ENCODE data around the gene C15orf39.
"Not testable (repeated sequence)": the region's sequence is repeated elsewhere in the genome, so short reads cannot be mapped to it uniquely, and the experiment has no call there.

C15orf39 gene

DNA sequence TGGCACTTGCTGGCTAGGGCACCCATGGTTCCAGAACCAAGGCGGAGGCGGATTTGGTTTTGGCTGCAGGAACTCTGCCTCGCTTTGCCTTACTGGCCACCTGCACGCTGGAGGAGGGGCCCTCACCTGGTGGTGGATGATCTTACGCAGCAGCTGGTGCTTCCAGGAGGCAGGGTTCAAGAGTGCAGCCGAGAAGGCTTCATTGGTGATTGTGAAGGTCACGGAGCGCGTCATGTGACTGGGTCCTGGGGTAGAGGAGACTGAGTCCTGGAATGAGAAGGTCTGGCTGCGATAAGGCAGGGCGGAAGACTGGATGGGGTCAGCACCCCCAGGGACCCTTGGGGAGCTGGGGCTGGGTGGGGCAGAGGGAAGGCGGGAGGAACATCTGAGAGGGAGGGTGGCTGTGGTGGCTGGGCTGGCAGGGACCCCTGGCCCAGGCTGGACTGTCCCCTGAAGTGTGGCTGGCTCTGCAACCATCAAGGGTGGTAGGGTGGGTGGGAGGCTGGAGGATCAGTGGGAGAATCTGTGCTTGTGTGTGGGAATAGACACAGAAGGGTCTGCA is 30.7 kb downstream of the C15orf39 start:
- DNase-seq: no peak

DNA sequence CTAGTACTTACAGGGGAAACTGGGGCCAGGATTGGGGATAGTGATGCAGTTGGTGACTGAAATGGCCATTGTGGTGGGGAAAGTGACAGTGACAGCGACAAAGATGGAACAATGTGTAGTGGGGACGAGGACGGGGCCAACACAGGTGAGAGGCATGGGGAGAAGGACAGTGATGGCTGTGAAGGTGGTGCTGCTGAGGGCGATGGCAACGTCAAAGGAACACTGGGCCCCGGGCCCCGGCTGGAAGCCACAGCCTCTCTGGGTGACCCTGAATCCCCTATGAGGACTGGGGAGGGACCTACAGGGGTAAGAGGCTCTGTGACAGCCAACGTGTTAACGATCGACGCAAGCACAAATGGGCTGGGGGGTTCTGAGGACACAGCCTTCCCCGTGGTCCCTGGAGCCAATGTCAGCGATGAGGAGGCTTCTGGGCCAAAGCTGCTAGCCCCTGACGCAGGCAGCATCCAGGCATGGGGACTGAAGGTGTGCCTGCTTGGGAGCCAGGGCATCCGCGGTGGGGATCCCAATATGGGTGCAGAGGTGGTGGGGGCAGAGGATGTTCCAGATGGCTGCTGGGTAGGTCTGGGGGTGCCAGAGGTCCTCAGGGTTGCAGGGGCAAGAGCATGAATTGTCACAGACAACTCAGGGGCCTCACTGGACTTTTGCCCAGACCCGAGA is 31.3 kb downstream of the C15orf39 start:
- no peak for DNase-seq

DNA sequence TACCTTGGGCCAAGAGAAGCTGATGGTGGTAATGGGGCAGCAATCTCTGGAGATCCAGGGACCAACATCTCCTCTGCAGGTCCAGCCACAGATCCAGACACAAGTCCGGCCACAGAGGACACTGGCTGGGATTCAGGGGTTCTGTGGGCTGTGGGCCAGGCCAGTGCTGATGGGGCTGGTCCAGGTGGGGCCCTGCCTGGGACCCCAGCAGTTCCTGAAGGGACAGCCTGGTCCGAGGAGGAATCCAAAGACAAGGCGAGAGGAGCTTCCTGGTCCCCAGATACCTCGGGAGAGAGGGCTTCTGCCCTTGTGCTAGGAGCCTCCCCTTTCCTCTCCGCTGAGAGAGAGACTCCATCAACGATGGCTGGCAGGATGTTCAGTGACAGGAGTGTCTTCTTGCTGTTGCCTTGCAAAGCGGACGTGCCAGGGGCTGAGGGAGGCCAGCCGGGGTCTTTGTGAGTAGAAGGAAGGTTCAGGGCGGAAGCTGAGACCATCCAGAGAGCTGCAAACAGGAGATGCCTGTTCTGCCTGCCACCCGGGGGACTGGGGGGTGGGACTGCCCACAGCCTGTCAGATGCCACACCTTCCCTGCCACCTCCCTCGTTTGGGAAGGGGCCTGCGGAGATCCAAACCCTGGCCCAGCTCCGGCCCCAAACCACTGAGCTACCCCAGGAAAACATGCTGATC is 32.0 kb downstream of the C15orf39 start:
- DNase-seq: no peak

DNA sequence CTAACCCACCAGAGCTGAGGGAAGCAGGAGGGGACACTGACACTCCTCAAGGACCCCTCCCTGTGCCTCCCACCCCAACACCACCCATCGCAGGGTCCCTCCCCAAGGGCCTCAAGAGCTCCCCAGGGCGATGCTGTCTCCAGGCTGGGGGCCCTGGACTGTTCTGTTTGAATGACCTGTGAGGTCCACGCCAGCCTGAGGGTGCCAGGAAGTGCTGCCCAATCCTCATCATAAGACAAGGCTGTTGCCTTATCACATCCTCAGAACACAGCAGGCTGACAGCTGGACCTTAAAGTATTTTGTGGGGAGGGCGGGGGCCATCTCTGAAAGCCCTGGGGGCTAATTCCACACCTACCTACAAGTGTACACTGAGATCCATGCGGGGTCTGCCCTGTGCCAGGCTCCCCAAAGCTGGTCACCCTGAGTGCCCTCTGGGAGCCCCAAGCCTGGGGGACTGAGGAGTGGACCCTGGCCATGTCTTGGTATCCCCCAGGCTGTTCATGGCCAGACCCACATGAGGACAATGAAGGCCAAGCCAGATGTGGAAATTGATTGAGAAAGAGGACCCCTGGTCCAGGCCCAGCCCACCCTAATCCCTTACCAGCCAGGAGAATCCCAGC is 32.6 kb downstream of the C15orf39 start:
- no peak for DNase-seq

DNA sequence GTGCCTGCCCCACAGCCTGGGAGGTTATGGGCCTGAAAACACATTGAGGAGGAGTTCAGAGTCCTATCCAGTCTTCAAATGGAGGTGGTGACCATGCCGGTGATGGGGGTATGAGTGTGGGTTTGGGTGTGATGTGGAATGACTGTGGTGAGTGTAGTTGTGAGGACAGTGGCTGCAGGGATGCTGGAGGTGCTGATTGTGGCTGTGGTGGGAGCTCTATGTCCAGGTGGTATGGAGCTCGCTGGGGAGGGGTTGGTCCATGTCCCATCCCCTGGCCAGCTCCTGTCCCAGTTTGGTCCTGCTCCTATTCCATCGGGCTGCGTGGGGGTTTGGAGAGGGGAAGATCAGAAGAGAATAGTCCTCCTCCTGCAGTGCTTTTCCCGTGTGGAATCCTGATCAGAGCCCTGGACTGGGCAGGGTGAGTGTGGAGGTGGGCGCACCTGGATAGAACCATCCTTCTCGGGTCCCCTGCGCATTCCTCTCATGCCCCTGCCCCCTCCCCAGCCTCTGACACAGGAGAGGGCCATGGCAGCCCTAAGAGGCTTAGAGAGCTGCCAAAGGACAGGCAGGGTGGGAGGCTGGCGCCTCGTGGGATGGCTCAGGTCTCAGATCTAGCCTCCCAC is 33.5 kb downstream of the C15orf39 start:
- no peak for DNase-seq

DNA sequence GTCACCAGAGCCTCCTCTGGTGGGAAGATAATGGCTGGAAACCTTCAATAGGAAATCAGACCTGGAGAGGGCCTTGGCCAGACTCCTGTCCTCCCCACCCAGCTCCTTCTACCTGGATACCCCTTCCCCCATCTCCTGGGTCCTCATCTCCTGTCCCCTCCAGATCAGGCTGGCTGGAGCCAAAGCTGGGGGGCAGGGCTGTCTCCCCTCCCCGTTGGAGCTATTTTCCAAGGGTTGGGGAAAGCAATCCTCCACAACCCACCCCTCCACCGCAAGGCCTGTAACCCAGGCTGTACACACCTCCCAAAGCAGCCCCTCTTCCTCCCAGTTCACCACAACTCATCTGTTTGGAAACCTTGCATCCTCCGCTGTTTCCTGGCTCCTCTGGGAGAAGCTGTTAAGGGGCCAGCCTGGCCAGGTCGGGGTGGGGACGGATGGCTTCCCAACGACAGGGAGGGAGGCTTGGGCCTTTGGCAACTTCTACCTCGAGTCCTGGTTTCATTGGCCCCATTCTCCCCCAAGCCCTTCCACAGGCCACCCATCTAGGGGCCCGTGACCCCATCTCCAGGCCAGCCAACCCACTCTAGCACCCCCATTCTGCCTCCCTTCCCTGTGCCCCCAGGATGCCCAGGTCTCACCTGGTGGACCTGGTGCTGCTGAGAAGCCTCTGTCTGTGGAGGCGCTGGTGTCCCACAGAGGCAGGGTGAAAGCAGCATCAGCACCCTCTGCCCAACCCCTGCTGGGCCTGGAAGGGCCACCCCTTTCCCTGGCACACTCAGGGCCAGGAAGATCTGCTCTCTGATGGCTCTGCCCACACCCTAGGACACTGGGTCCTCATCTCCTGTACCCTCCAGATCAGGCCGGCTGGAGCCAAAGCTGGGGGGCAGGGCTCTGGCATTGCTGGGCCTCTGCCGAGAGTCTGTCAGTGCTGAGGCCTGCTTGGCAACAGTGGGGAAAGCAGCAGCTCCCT is 34.4 kb downstream of the C15orf39 start:
- DNase-seq: no peak

DNA sequence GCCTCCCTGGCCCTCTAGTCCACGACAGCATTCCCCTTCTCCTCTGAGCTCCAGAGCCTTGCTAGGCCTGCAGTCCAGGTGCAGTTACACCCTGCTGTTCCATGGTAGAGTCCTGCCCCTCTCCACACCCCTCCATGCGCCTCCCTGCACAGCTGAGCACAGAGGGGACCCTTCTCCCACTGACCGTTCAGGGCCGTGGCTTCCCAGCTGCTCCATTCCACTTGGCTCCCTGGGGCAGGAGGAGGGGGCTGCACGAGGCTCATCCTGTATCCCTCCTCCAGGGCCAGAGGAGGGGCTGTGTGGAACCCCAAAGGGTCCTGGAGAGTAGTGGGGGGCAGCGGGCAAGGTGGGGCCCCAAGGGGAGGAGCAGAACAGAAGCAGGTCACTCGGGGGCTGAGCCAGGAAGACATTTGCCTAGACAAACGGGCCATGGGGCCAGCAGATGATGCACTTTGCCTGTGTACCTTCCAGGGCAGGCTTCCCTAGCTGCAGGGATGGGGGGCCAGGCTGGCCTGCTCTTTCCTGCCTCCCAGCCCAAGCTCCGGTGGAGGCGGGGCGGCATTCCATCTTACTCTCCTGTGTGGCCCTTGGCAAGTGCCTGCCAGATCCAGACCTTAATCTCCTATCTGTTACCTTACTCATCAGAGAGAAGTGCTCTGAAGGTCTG is 35.8 kb downstream of the C15orf39 start:
- no peak for DNase-seq

DNA sequence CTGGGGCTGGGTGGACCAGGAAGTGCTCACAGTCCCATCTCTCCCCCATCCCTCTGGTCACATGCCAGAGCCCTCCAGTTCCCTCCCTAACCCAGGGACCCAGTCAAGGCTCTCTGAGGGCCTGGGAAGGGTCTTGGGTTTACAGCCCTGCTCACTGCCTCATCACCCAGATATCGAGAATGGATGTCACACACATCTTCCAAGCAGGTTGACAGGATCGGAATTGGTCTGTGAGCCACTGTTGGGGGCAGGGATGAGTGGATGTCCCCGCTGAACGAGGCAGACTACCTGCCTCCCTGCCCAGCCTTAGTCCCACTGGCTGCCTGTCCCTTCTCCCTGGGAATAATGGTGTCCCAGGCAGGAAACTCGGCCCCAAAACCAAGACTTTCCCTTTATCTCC is 36.5 kb downstream of the C15orf39 start:
- no peak for DNase-seq

DNA sequence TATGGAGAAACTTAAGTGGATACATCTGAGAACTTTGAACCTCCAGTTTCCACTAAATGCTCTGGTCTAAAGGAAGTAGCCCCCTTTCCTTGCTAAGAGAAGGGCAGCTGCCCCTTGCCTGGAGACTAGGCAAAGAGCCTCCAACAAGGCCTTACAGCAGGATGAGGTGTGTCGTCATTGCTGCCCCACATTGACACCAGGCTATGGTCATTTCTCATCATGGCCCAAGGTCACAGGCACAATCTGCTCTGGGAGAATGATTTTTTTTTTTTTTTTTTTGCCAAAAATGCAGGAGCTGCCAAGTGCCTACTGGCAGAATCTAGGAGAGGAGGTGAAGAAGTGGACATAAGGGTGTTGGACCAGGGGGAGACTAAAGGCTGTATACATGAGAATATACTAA is 44.1 kb downstream of the C15orf39 start:
- DNase-seq: not testable (repeated sequence)

DNA sequence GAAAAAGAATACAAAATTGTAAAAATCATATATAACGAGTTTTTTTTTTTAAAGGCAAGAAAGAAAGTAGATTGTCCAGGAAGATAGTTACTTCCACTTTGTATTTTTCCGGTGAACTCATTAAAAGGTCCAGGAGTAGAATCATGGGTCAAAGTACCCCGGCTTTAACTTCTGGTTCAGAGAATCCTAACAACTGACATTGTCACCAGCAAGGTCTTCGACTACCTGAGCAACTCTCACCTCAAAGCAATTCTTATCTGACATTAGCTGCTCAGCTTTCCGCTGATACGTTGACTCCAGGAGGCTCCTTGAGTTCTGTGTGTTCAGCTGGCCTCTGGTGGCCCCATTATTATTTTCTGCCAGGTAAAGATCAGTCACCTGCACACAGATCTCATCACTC is 47.3 kb downstream of the C15orf39 start:
- DNase-seq: not testable (repeated sequence)

DNA sequence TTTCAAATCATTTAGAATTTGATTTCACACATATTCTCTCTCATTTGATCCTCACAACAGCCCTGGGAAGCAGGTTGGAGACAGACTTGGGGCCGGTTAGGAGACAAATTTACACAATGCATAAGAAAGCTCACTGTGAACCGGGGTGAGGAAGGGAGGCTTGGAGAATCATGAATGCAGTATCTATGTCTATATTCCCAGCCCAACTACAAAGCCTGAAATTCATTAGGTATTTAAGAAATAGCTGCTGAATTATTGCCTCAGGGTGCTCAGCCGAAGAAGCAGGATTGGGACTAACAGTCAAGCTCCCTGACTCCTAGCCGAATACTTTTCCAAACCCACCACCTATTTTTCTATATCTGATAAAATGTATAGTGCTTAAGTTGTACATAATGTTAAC is 48.0 kb downstream of the C15orf39 start:
- DNase-seq: no peak

DNA sequence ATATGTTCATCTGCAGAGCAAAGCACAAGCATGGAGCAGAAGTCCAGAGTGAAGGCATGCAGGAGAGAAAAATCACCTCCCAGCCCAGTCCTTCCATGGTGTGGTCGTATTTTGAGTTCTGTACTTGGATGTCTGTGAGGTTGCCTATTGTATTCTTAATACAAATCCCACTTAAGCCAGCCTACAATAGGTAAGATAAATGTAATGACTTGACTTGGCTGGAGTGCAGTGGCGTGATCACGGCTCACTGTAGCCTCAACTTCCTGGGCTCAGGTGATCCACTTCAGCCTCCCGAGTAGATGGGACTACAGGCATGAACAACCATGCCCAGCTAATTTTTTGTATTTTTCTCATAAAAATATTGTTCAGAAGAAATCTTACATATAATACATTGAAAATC is 49.7 kb downstream of the C15orf39 start:
- DNase-seq: not testable (repeated sequence)

DNA sequence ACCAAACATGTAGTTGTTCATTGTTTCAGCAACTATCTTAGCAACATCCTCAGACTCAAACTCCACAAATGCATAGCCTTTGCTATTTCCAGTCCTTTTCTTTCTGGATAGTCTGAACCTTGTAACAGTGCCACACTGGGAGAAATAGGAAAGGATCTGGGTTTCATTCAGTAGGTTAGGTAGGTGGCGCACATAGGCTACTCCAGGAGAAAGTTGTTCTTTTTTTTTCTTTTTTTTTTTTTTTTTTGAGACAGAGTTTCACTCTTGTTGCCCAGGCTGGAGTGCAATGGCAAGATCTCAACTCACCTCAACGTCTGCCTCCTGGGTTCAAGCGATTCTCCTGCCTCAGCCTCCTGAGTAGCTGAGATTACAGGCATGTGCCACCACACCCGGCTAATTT is 50.6 kb downstream of the C15orf39 start:
- not testable (repeated sequence) for DNase-seq

DNA sequence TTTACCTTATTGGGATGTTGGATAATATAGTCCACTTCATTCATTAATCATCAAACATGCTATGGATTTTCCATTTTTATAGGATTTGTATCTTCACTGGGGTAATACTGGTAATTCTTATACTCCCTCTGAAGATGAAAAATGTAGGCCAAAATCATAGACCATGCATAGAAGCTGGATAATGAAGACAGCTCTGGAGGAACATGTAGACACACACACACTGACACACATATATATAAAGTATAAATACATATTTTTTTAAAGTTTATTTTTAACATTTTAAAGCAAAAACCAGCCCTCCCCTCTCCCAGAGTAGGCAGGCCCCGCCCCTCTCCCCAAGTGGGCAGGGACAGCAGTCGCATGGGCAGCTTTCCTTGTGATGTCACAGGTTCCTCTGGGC is 56.4 kb downstream of the C15orf39 start, which contains the start of gene GOLGA6C:
TSS of gene GOLGA6C (plus strand) at position 301 of the 400 bp plus-strand sequence. CDS start 265 bp downstream, outside the sequence.
- not testable (repeated sequence) for DNase-seq

DNA sequence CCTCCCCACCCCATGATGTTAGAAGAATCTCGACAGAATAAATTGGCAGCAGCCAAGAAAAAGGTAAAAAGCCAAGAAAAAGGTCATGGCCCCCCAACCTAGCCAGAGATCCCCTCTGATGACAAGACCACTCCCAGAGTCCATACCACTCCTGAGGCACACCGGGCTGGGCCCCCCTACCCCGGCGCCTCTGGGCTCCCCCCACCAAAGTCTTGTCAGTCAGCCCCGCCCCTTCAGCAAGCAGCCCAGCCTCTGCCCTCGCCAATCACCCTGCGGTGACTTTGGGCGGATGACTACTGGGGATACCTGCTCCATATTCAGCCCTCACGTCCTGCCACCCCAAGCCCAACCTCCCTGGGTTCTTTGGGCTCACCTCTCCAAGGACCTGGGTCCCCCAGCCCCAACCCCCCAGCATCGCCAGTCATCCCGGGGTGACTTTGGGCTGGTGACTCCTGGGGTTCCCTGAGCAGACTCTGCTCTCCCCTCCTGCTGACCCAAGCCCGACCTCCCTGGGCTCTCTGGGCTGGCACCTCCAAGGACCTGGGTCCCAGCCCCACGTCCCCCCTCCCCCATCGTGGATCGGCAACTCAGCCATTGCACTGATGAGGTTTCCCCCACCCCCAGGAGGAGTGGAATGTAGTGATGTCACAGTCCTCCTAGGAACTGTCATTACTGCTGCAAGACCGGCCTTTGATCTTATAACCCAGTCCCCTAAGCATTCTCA is 57.1 kb downstream of the C15orf39 start:
- DNase-seq: not testable (repeated sequence)

DNA sequence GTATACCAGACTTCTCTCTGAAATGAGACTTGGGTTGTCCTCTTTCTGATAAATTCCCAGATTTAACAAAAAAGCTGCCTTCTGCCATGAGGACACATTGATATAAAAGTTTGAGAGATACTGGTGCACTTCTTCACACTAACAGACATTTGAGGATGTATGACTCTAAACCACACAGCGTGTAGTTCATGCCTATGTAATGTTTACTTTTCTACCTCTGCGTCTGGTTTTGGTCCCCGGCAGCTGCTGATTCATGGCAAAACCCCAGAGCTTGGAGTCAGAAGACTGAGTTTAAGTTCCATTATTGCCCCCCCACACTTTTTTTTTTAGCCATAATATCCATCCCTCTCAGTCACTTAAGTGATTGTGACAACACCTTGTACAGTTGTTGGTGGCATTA is 58.2 kb downstream of the C15orf39 start:
- DNase-seq: not testable (repeated sequence)

All from fibroblast of skin of abdomen (primary cell).